Neural cell (in vitro differentiated cells): ENCODE results near the gene PLBD2. TPM values are rescaled to one million over a fixed set of nuclear protein-coding genes. Genes with fewer than 3 reads are reported as not detected.

ENCODE experiments used
- H2AFZ ChIP-seq: fragments of 200-600, 300-800 bp; sonication (generic), shearing (Covaris generic); 2 replicates; pipeline ENCODE4 v1.6.0; 2014; ENCODE audit warnings: low read depth, mild to moderate bottlenecking, antibody characterized with exemption, low read length, moderate library complexity
- H3F3A ChIP-seq: fragments of 200-600 bp; shearing (Covaris generic); 2 replicates; pipeline ENCODE4 v1.6.1; 2016; ENCODE audit warnings: mild to moderate bottlenecking, moderate library complexity, mixed read lengths, antibody characterized with exemption, low read length; ENCODE audit not compliant: insufficient read depth, poor library complexity, severe bottlenecking
- H3K27ac ChIP-seq: fragments of 200-600, 300-800 bp; sonication (generic), shearing (Covaris generic); 2 replicates; pipeline ENCODE4 v1.5.1; 2014; ENCODE audit warnings: mild to moderate bottlenecking, low read length, moderate library complexity
- H3K27me3 ChIP-seq: fragments of 300-800, 200-600 bp; sonication (generic), shearing (Covaris generic); 2 replicates; pipeline ENCODE4 v1.6.0; 2014; ENCODE audit warnings: mild to moderate bottlenecking, low read depth, low read length, moderate library complexity; ENCODE audit not compliant: insufficient read depth
- H3K36me3 ChIP-seq: fragments of 300-800, 200-600 bp; sonication (generic), shearing (Covaris generic); 2 replicates; pipeline ENCODE4 v1.5.1; 2014; ENCODE audit warnings: mild to moderate bottlenecking, antibody characterized with exemption, low read length, moderate library complexity; ENCODE audit not compliant: insufficient read depth
- H3K4me2 ChIP-seq: fragments of 300-800, 200-600 bp; sonication (generic), shearing (Covaris generic); 2 replicates; pipeline ENCODE4 v1.6.0; 2014; ENCODE audit warnings: mild to moderate bottlenecking, low read length
- H3K4me3 ChIP-seq: fragments of 300-800, 200-600 bp; sonication (generic), shearing (Covaris generic); 2 replicates; pipeline ENCODE4 v1.5.1; 2014; ENCODE audit warnings: mild to moderate bottlenecking, low read length, moderate library complexity
- H3K79me2 ChIP-seq: fragments of 200-600 bp; shearing (Covaris generic); replicated peaks from 2 replicates; pipeline ENCODE4 v1.6.0; 2014; ENCODE audit warnings: mild to moderate bottlenecking, low read length, moderate library complexity; ENCODE audit not compliant: insufficient read depth
- H3K9ac ChIP-seq: fragments of 300-800, 200-600 bp; sonication (generic), shearing (Covaris generic); 2 replicates; pipeline ENCODE4 v1.6.1; 2016; ENCODE audit warnings: mild to moderate bottlenecking, low read length, mixed read lengths
- H3K9me2 ChIP-seq: fragments of 200-600 bp; shearing (Covaris generic); 2 replicates; pipeline ENCODE4 v1.6.1; 2016; ENCODE audit warnings: mild to moderate bottlenecking, low read length, mixed read lengths; ENCODE audit not compliant: insufficient read depth
- H3K9me3 ChIP-seq: fragments of 200-600, 300-800 bp; sonication (generic), shearing (Covaris generic); 2 replicates; pipeline ENCODE4 v1.6.1; 2016; ENCODE audit warnings: mild to moderate bottlenecking, mixed run types, low read length, moderate library complexity, mixed read lengths
- H4K20me1 ChIP-seq: fragments of 200-600 bp; shearing (Covaris generic); 2 replicates; pipeline ENCODE4 v1.6.1; 2016; ENCODE audit warnings: mild to moderate bottlenecking, mixed run types; ENCODE audit not compliant: insufficient read depth
- EP300 ChIP-seq: fragments of 450-650 bp; conservative IDR thresholded peaks from 2 replicates; pipeline ENCODE4 v1.6.1; 2014; ENCODE audit warnings: antibody characterized with exemption, mild to moderate bottlenecking, moderate library complexity; ENCODE audit not compliant: poor library complexity, severe bottlenecking
- EZH2 ChIP-seq: fragments of 200-600, 300-800 bp; shearing (Covaris generic), sonication (generic); IDR thresholded peaks from 2 replicates; pipeline ENCODE4 v1.6.1; 2014; ENCODE audit warnings: antibody characterized with exemption, low read length, borderline replicate concordance, mild to moderate bottlenecking; ENCODE audit not compliant: insufficient read depth, poor library complexity, severe bottlenecking
- MXI1 ChIP-seq: fragments of 450-650 bp; conservative IDR thresholded peaks from 2 replicates; pipeline ENCODE4 v1.6.1; 2014; ENCODE audit warnings: antibody characterized with exemption, mild to moderate bottlenecking; ENCODE audit not compliant: poor library complexity, severe bottlenecking
- POLR2AphosphoS5 ChIP-seq: IDR thresholded peaks from 2 replicates; pipeline ENCODE4 v1.6.1; 2012
- RAD21 ChIP-seq: fragments of 450-650 bp; conservative IDR thresholded peaks from 2 replicates; pipeline ENCODE4 v1.6.1; 2014; ENCODE audit warnings: antibody characterized with exemption, mild to moderate bottlenecking, moderate library complexity
- SMC3 ChIP-seq: fragments of 450-650 bp; conservative IDR thresholded peaks from 2 replicates; pipeline ENCODE4 v1.6.1; 2014; ENCODE audit warnings: antibody characterized with exemption, mild to moderate bottlenecking, moderate library complexity; ENCODE audit not compliant: poor library complexity
- TAF1 ChIP-seq: IDR thresholded peaks from 2 replicates; pipeline ENCODE4 v1.6.1; 2012; ENCODE audit warnings: low read depth
- polyA plus RNA-seq: library from polyadenylated mRNA; depleted of rRNA; stranded (reverse); fragments of >200 nt; gene quantifications from 2 replicates; pipeline ENCODE4 v1.2.3, GENCODE V29; 2014
- TF ChIP-seq, protein P1 (sequence below): fragments of 450-650 bp; IDR thresholded peaks from 2 replicates; pipeline ENCODE4 v1.5.1; 2014; ENCODE audit warnings: antibody characterized with exemption, mild to moderate bottlenecking, moderate library complexity; ENCODE audit not compliant: poor library complexity, severe bottlenecking
- TF ChIP-seq, protein P2 (sequence below): IDR thresholded peaks from 2 replicates; pipeline ENCODE4 v1.6.1; 2012; ENCODE audit warnings: borderline replicate concordance

PLBD2 gene
- polyA plus RNA-seq, 1 donor from 2014 or later, result 4.8 TPM

DNA sequence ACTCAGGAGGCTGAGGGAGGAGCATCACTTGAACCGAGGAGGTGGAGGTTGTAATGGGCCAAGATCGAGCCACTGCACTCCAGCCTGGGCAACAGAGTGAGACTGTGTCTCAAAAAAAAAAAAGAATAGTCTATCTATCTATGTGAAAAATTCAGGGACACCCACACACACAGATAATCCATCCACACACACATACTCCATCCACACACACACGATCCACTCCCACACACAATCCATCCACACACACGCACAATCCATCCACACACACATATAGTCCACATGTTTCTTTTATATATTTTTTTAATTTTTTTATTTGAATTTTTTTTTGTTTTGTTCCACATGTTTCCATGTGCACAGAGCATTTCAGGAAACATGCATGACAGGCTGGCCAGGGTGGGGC is 42.0 kb downstream of the PLBD2 start:
- Histone ChIP-seq H3K27ac (no peak overlapping the region), H3K36me3 (no peaks in the 10 kb centered on the region), H3K9me3 (no peaks in the 10 kb centered on the region), H2AFZ (no peak overlapping the region), H3K4me2 (no peak overlapping the region), H3K79me2 (no peaks in the 10 kb centered on the region), H3K27me3 (no peaks in the 10 kb centered on the region), H3F3A (no peaks in the 10 kb centered on the region), H3K9me2 (no peaks in the 10 kb centered on the region), H4K20me1 (no peaks in the 10 kb centered on the region), H3K9ac (no peak overlapping the region), H3K4me3 (no peak overlapping the region)
- TF ChIP-seq, protein P1, sequence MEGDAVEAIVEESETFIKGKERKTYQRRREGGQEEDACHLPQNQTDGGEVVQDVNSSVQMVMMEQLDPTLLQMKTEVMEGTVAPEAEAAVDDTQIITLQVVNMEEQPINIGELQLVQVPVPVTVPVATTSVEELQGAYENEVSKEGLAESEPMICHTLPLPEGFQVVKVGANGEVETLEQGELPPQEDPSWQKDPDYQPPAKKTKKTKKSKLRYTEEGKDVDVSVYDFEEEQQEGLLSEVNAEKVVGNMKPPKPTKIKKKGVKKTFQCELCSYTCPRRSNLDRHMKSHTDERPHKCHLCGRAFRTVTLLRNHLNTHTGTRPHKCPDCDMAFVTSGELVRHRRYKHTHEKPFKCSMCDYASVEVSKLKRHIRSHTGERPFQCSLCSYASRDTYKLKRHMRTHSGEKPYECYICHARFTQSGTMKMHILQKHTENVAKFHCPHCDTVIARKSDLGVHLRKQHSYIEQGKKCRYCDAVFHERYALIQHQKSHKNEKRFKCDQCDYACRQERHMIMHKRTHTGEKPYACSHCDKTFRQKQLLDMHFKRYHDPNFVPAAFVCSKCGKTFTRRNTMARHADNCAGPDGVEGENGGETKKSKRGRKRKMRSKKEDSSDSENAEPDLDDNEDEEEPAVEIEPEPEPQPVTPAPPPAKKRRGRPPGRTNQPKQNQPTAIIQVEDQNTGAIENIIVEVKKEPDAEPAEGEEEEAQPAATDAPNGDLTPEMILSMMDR, result no peak
- TF ChIP-seq EP300 (no peak), MXI1 (no peak), POLR2AphosphoS5 (no peak), RAD21 (no peak), TAF1 (no peak), EZH2 (no peak)
- TF ChIP-seq, protein P2, sequence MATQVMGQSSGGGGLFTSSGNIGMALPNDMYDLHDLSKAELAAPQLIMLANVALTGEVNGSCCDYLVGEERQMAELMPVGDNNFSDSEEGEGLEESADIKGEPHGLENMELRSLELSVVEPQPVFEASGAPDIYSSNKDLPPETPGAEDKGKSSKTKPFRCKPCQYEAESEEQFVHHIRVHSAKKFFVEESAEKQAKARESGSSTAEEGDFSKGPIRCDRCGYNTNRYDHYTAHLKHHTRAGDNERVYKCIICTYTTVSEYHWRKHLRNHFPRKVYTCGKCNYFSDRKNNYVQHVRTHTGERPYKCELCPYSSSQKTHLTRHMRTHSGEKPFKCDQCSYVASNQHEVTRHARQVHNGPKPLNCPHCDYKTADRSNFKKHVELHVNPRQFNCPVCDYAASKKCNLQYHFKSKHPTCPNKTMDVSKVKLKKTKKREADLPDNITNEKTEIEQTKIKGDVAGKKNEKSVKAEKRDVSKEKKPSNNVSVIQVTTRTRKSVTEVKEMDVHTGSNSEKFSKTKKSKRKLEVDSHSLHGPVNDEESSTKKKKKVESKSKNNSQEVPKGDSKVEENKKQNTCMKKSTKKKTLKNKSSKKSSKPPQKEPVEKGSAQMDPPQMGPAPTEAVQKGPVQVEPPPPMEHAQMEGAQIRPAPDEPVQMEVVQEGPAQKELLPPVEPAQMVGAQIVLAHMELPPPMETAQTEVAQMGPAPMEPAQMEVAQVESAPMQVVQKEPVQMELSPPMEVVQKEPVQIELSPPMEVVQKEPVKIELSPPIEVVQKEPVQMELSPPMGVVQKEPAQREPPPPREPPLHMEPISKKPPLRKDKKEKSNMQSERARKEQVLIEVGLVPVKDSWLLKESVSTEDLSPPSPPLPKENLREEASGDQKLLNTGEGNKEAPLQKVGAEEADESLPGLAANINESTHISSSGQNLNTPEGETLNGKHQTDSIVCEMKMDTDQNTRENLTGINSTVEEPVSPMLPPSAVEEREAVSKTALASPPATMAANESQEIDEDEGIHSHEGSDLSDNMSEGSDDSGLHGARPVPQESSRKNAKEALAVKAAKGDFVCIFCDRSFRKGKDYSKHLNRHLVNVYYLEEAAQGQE, result no peak

DNA sequence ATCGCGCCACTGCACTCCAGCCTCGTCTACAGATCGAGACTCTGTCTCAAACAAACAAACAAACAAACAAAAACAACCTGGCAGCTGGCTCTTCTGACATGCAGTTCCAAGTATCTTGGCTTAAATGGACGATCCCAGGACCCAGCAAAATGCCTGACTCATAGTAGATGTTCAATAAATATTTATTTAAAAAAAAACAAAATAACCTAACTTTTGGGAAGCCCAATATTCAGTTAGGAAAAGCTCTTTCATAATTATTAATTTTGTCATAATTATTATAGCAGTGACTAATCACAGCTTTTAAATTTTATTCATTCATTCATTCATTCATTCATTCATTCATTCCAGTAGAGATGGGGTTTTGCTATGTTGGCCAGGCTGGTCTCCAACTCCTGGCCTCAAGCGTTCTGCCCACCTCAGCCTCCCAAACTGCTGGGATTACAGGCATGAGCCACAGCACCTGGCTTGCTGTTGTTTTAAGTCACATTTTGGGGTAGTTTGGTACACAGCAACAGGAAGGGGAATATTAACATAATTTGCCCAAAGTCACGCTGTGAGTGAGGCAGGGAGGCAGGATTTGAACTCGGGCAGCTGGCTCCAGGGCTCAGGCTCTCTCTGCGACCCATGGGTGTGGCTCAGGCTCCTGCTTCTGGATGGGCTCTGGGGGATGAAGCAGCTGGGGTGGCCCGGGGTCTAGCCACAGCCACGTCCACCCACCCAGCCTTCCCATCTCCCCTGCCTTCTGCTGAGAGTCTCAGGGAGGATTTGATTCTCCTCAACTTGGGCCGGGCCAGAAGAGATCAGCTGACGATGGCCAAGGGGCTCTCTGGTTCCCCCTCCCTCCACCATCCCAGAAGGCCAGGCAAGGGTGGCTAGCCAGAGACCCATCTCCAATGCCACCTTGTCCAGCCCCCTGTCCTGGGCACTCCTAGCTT is 42.9 kb downstream of the PLBD2 start:
- TF ChIP-seq RAD21 (no peak), TAF1 (no peak), SMC3 (no peak), EZH2 (no peak), MXI1 (no peak), POLR2AphosphoS5 (no peak), EP300 (no peak)
- TF ChIP-seq, protein P2, result no peak
- TF ChIP-seq, protein P1, result no peak
- Histone ChIP-seq H3K4me3 (no peak overlapping the region), H3K9me3 (no peaks in the 10 kb centered on the region), H3K9me2 (no peaks in the 10 kb centered on the region), H3K9ac (no peak overlapping the region), H3K79me2 (no peaks in the 10 kb centered on the region), H3K27ac (no peak overlapping the region), H3K27me3 (no peaks in the 10 kb centered on the region), H3F3A (no peaks in the 10 kb centered on the region), H3K36me3 (no peaks in the 10 kb centered on the region), H4K20me1 (no peaks in the 10 kb centered on the region), H3K4me2 (no peak overlapping the region), H2AFZ (no peak overlapping the region)
